PC-3 (cell line): ENCODE measurements around the gene FAAP100. TPM values are rescaled to one million over a fixed set of nuclear protein-coding genes. Genes with fewer than 3 reads are reported as not detected.

Experiments
- ATAC-seq: fragments of 200-7000 bp; cut with Tn5 transposase; 2 replicates; pipeline ENCODE4 v1.9.1; 2020; ENCODE audit warnings: mild to moderate bottlenecking, moderate library complexity
- BruUV-seq: library from RNA; stranded (reverse); fragments of 400-500 nt; replicated peaks from 2 replicates; lab custom pipeline; 2021; lab: Mats Ljungman, UMichigan
- CTCF ChIA-PET: fragments of 300-600 bp; sonication (Branson Sonifier 250); formaldehyde crosslinking; loops from one replicate; lab custom pipeline; 2022; ENCODE audit warnings: antibody characterized with exemption; lab: Charles Lee
- POLR2A ChIA-PET: fragments of 300-600 bp; sonication (Branson Sonifier 250); formaldehyde crosslinking; loops from one replicate; lab custom pipeline; 2022; ENCODE audit warnings: antibody characterized with exemption; ENCODE audit not compliant: unreplicated experiment; lab: Charles Lee
- DNase-seq: peaks from one replicate; pipeline ENCODE4 v3.0.0-alpha.2; 2015
- H2AFZ ChIP-seq: fragments of 300-600 bp; sonication (generic); 2 replicates; pipeline ENCODE4 v1.6.0; 2016; ENCODE audit warnings: antibody characterized with exemption, low read length
- H3F3A ChIP-seq: fragments of 300-600 bp; sonication (generic); one replicate; pipeline ENCODE4 v1.6.0; 2017; ENCODE audit warnings: antibody characterized with exemption, low read length, control low read depth, mild to moderate bottlenecking; ENCODE audit not compliant: unreplicated experiment
- H3K27ac ChIP-seq: fragments of 300-600 bp; sonication (generic); 2 replicates; pipeline ENCODE4 v1.5.1; 2016; ENCODE audit warnings: mild to moderate bottlenecking, low read length
- H3K27me3 ChIP-seq: fragments of 300-600 bp; sonication (generic); 2 replicates; pipeline ENCODE4 v1.6.1; 2016; ENCODE audit warnings: low read length, mixed read lengths
- H3K36me3 ChIP-seq: fragments of 300-600 bp; sonication (generic); 2 replicates; pipeline ENCODE4 v1.6.1; 2016; ENCODE audit warnings: low read depth, mixed run types, low read length, mixed read lengths
- H3K4me1 ChIP-seq: fragments of 300-600 bp; sonication (generic); 2 replicates; pipeline ENCODE4 v1.5.1; 2016; ENCODE audit warnings: low read length; ENCODE audit not compliant: insufficient read depth
- H3K4me2 ChIP-seq: fragments of 300-600 bp; sonication (generic); 2 replicates; pipeline ENCODE4 v1.6.0; 2016; ENCODE audit warnings: low read length
- H3K4me3 ChIP-seq: fragments of 300-600 bp; sonication (generic); 2 replicates; pipeline ENCODE4 v1.5.1; 2016; ENCODE audit warnings: mild to moderate bottlenecking, low read length, mixed read lengths
- H3K79me2 ChIP-seq: fragments of 300-600 bp; sonication (generic); 2 replicates; pipeline ENCODE4 v1.6.1; 2017; ENCODE audit warnings: low read length, mixed read lengths
- H3K9ac ChIP-seq: fragments of 300-600 bp; sonication (generic); 2 replicates; pipeline ENCODE4 v1.6.0; 2016; ENCODE audit warnings: mild to moderate bottlenecking, low read length
- H3K9me2 ChIP-seq: fragments of 300-600 bp; sonication (generic); replicated peaks from 2 replicates; pipeline ENCODE4 v1.6.1; 2016; ENCODE audit warnings: mixed run types, low read length, mixed read lengths
- H3K9me3 ChIP-seq: fragments of 300-600 bp; sonication (generic); 2 replicates; pipeline ENCODE4 v1.6.1; 2016; ENCODE audit warnings: low read length, mixed read lengths
- H4K20me1 ChIP-seq: fragments of 300-600 bp; sonication (generic); 2 replicates; pipeline ENCODE4 v1.6.1; 2016; ENCODE audit warnings: low read length, mixed read lengths
- EZH2 ChIP-seq: fragments of 300-600 bp; sonication (generic); IDR thresholded peaks from one replicate; pipeline ENCODE4 v1.6.1; 2017; ENCODE audit warnings: antibody characterized with exemption, mild to moderate bottlenecking, low read length; ENCODE audit not compliant: unreplicated experiment
- EZH2phosphoT487 ChIP-seq: fragments of 300-600 bp; sonication (generic); IDR thresholded peaks from 2 replicates; pipeline ENCODE4 v1.6.1; 2018; ENCODE audit warnings: mild to moderate bottlenecking, antibody characterized with exemption, low read length, borderline replicate concordance
- intact Hi-C: fragments of 100-400 bp; cut with micrococcal nuclease; formaldehyde crosslinking; loops from 2 replicates; pipeline ENCODE4 v1.9.0; 2023
- total RNA-seq: library from RNA; depleted of rRNA; stranded (reverse); fragments of >200 nt; gene quantifications from 2 replicates; pipeline ENCODE4 v1.2.3, GENCODE V29; 2014
- TF ChIP-seq, protein P1 (sequence below): fragments of 300-600 bp; sonication (generic); conservative IDR thresholded peaks from 2 replicates; pipeline ENCODE4 v1.5.1; 2017; ENCODE audit warnings: antibody characterized with exemption, low read depth, mild to moderate bottlenecking, low read length

Gene FAAP100
- total RNA-seq, 1 experiment from 2014 or later, result 23.3 TPM

DNA sequence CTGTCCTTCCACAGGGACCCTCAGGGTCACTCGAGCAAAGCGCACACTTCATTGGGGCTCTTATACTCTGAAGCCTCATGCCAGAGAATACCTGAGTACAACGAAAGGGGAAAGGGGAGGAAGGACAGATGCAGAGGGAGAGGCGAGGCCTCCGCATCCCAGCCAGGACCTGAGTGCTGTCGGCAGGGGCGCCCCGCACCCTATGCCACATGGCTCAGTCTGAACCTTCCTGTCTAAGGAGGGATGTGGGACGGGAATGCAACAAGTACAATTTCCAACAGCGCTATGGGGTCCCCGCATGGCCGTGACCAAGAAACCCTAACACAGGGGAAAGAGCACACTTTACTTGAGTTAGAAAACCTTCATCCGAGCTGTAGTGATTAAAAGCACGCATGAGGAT is 39.8 kb upstream of the FAAP100 start:
- Histone ChIP-seq H2AFZ (no peak overlapping the region), H3K9me2 (no peaks in the 10 kb centered on the region), H3K9me3 (no peaks in the 10 kb centered on the region), H4K20me1 (peaks cover 14% of the 10 kb centered on the region), H3K4me2 (no peak overlapping the region), H3K27me3 (no peaks in the 10 kb centered on the region), H3K4me1 (no peaks in the 10 kb centered on the region), H3K79me2 (0 out of 2 replicates have a peak, but pooled peaks cover 6% of the 10 kb centered on the region), H3K27ac (no peak overlapping the region), H3K9ac (no peak overlapping the region), H3K4me3 (no peak overlapping the region), H3F3A (no peaks in the 10 kb centered on the region), H3K36me3 (peaks cover 75% of the 10 kb centered on the region)
- no TSS peak for BruUV-seq
- intact Hi-C loops, result no loop called here
- DNase-seq (no peak), ATAC-seq (no peak)
- TF ChIP-seq, protein P1, sequence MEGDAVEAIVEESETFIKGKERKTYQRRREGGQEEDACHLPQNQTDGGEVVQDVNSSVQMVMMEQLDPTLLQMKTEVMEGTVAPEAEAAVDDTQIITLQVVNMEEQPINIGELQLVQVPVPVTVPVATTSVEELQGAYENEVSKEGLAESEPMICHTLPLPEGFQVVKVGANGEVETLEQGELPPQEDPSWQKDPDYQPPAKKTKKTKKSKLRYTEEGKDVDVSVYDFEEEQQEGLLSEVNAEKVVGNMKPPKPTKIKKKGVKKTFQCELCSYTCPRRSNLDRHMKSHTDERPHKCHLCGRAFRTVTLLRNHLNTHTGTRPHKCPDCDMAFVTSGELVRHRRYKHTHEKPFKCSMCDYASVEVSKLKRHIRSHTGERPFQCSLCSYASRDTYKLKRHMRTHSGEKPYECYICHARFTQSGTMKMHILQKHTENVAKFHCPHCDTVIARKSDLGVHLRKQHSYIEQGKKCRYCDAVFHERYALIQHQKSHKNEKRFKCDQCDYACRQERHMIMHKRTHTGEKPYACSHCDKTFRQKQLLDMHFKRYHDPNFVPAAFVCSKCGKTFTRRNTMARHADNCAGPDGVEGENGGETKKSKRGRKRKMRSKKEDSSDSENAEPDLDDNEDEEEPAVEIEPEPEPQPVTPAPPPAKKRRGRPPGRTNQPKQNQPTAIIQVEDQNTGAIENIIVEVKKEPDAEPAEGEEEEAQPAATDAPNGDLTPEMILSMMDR, result no peak
- TF ChIP-seq EZH2phosphoT487 (no peak), EZH2 (no peak)
- ChIA-PET CTCF (no interaction called here), POLR2A (no interaction called here)

DNA sequence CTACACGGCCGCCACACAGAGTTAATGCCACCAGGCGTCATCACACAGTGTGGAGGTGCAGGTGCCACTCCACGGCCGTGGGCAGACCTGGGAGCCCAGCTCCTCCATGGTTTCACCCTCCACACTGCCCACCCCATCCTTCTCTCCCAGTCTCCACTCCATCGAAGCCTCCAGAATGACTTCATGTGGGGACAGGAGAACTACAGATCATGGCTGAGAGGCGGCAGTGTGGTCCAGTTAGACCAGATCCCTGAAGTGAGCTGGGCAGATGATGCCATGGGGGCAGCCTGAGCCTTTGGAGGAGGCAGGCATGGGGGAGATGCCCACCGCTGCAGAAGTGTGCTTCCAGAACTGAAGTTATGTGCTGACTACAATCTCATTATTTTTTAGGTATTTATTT is 38.0 kb upstream of the FAAP100 start:
- H2AFZ ChIP-seq, result no peak overlapping the region
- H3K9me2 ChIP-seq, result no peaks in the 10 kb centered on the region
- H3K27me3 ChIP-seq, result no peaks in the 10 kb centered on the region
- intact Hi-C loops, result no loop called here
- 0 out of 2 replicates have a peak, but pooled peaks cover 6% of the 10 kb centered on the region for H3K79me2 ChIP-seq
- no peak overlapping the region for H3K9ac ChIP-seq
- H3K4me2 ChIP-seq, result no peak overlapping the region
- peaks cover 2% of the 10 kb centered on the region for H3K4me1 ChIP-seq
- H3K4me3 ChIP-seq, result no peak overlapping the region
- no peak for TF ChIP-seq EZH2
- TF ChIP-seq, protein P1, result no peak
- BruUV-seq, result no TSS peak
- DNase-seq (no peak), ATAC-seq (no peak)
- H3F3A ChIP-seq, result peaks cover 7% of the 10 kb centered on the region
- peaks cover 81% of the 10 kb centered on the region for H3K36me3 ChIP-seq
- H3K9me3 ChIP-seq, result no peaks in the 10 kb centered on the region
- no peak overlapping the region for H3K27ac ChIP-seq
- ChIA-PET CTCF (no interaction called here), POLR2A (no interaction called here)
- H4K20me1 ChIP-seq, result peaks cover 30% of the 10 kb centered on the region

DNA sequence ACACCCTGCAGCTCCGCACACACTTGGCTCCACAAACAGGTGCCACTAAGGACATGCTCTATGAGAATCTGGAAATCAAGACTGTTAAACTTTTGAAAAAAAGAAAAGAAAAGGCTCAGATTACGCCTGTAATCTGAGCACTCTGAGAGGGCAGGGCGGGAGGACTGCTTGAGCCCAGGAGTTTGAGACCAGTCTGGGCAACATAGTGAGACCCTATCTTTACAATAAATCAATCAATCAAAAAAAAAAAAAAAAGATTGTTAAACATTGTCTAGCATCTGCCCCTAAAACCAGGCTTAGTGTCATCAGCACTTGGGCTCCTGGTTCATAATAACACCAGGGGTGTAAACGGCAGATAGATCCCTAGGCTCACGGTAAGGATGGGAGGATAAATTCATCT is 37.5 kb upstream of the FAAP100 start:
- Histone ChIP-seq H3K79me2 (0 out of 2 replicates have a peak, but pooled peaks cover 6% of the 10 kb centered on the region), H3K4me3 (no peak overlapping the region), H3K9me2 (no peaks in the 10 kb centered on the region), H3K27ac (no peak overlapping the region), H3F3A (peaks cover 7% of the 10 kb centered on the region), H3K4me2 (no peak overlapping the region), H3K27me3 (no peaks in the 10 kb centered on the region), H3K4me1 (peaks cover 7% of the 10 kb centered on the region), H3K9me3 (no peaks in the 10 kb centered on the region), H3K36me3 (peaks cover 79% of the 10 kb centered on the region), H2AFZ (no peak overlapping the region), H3K9ac (no peak overlapping the region), H4K20me1 (peaks cover 32% of the 10 kb centered on the region)
- intact Hi-C loops, result no loop called here
- TF ChIP-seq, protein P1, result no peak
- TF ChIP-seq EZH2 (no peak), EZH2phosphoT487 (no peak)
- ATAC-seq (no peak; the same call in 1 of the 2 replicates), DNase-seq (no peak)
- BruUV-seq, result no TSS peak
- ChIA-PET POLR2A (no interaction called here), CTCF (no interaction called here)
